Mesenteric fat pad (tissue), 1 donor: ENCODE data around the gene SYMPK. TPM values are rescaled to one million over a fixed set of nuclear protein-coding genes. Genes with fewer than 3 reads are reported as not detected.

Experiments used
- DNase-seq: peaks from one replicate; pipeline ENCODE4 v3.0.0-alpha.2; 2020; ENCODE audit warnings: low spot score
- total RNA-seq: library from RNA; stranded (reverse); fragmentation: NEBNext Ultra II Directional; extraction: Animal tissue kit (Norgen Biotek cat#: 25700); gene quantifications from one replicate; pipeline ENCODE4 v1.2.1, GENCODE V29; 2021
- donor health status: DM: yes; HTN: yes; CAD: no.

Gene SYMPK
- total RNA-seq, 1 donor from 2014 or later = 52.8 TPM

DNA sequence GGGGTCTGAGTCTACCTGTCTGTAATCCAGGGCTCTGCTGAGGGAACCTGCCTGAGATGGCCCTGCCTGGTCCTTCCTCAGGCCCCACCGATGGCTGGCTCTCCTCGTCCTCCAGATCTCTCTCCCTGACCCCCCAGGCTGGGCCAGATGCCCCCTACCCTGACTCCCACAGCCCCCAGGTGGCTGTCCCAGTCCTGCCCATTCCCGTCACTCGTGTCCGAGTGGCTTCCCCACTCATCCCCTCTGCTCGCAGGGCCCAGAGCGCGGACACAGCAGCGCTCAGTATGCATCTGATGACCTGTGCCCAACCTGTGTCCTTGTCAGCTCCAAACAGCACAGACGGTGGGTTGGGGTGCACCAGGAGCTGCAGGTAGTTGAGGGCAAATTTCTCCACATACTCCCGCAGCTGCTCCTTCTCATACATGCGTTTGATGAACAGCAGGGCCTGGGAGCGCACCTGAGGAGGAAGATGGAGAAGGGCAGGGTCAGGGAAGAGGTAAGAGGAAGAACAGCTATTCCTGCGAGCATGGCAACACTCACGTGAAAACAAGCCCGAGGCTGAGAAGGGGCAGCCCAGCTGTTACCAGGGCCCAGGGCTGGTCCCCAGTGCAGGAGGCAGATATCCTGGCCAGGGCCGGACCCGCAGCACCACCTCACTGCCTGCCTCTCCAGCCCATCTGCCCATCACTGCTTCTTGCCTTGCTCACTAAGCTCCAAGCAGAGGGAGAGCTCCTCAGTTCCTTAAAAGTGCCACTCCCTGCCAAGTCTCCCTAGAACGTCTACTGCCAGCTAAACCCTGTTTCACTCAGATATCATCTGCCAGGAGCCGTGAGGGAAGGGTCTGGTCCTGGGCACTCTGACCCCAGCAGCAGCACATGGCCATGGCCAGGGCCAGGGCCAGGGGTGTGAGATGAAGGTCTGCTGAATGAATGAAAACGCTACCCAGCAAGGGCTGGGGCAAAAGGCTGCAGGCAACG, 36.7 kb downstream of the SYMPK start:
- DNase-seq = no peak

GRCh38 chr19:45825263-45825605, 37.7 kb downstream of the SYMPK start:
- no peak for DNase-seq

DNA sequence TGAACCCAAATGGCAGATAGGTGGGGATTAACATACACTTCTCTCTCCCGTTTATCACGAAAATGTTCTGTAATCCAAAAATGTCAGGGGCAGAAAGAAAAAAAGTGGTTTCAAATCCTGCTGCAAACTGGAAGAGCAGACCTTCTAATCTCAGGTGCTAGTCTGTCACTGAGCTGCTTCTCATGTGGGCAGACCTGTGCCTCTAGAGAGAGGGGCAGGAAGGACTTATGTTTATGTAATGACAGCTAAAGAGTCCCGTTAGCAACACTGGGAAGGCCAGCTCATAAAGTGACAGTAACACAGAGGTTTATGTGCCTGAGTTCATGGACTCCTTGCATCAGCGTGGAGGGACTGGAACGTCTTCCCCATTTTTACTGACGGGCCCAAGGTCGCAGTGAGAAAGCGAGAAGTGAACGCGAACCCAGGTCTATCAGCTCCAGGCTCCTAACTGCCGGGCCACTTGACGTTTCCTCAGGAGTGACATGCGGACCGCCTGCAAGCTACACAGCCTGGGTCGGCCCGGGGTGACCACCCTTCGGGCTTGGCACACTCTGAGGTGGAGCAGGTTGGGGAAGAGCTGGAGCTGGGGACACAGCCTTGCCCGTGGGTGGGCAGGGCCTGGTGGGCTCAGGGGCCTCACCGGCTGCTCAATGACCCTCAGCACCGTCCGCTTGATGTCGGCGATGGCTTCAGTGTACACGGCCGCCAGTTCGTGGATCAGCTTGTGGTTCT, 38.2 kb downstream of the SYMPK start:
- no peak for DNase-seq

DNA sequence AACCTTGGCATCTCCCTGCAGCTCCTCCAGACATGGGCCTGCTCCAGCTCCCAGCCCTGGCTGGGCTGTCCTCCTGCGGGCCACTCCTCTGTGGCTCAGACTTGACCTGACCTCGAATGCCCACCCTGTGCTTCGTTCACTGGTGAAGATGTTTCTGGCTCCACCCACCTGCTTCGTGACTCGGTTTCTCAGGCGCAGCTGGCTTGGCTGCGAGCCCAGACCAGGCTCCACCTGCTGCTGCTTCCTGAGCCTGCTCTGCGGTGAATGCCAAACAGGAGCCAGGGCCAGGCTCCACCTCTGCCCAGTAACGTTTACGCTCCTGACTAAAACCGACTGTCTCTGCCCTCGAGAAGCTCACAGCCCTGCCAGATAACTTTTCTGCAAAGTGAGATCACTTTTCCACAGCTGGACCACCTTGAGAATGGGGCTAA, 38.9 kb downstream of the SYMPK start:
- no peak for DNase-seq

GRCh38 chr19:45823182-45823581, 39.8 kb downstream of the SYMPK start:
- DNase-seq = no peak

DNA sequence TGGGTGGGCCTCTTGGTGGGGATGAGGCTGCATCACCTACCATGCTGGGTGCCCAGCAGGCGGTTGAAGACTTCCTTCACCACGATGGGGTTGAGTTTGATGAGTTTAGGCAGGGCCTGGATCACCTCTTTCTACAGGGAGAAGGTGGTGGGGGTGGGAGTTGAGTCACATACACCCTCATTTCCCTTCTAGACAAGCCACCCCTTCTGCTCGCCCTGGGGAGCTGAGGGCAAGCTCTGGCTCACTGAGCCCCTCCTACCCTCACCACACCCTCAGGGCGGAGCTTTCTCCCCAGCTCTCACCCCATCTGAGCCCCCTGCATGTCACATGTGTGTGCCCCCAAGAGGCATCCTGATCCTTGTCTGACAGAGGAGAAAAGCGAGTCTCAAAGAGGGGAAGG, 40.2 kb downstream of the SYMPK start:
- DNase-seq = no peak

DNA sequence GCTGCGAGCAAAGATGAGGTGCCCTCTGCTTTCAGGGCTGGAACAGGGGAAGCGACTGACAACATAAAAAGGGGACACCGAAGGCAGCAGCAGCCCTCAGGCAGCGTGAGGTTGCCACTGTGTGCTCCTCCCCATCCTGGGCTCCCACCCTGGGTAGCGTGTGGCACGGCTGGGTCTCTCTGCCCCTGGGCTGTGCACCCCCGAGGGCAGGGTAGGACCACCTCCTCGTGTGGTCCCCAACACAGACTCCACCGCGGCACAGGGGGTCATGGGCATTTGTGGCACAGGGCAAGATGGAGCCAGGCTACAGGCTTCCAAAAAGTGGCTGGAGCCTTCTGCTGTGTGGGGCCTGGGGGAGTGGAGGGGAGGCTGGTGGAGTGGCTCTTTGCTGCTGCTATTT, 41.4 kb downstream of the SYMPK start:
- no peak for DNase-seq

GRCh38 chr19:45821103-45821521, 41.8 kb downstream of the SYMPK start:
- DNase-seq = no peak

DNA sequence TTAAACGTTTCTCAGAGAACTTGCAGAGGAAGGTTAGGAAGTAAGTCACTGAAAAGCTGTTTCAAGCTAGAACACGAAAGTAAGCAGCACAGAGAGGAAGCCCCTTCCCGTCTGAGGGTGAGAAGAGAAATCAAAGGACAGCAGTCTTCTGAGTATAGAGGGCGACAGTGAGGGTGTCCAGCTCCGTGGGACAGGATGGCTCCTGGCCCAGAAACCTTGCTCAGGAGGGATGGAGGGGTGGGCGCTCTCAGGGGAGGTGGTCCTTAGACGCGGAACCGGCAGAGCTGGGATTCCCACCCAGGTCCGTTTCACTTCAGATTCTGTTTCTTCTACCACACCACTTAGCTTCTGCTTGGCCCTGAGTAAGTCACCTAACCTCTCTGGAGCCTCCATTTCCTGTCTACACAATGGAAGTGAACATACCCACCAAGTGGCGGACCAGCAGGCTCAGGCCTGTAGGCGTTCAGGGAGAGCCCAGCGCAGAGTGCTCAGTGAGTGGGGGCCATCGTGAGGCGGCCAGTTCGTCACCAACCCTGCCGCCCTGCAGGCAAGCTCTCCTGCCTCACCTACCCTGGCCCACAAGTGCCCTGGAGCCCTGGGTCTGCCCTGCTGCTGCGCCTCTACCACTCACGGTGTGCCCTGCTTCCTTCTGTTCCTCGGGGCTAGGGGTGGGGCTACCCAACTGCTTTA, 42.4 kb downstream of the SYMPK start:
- no peak for DNase-seq

GRCh38 chr19:45819769-45820168, 43.2 kb downstream of the SYMPK start:
- no peak for DNase-seq

DNA sequence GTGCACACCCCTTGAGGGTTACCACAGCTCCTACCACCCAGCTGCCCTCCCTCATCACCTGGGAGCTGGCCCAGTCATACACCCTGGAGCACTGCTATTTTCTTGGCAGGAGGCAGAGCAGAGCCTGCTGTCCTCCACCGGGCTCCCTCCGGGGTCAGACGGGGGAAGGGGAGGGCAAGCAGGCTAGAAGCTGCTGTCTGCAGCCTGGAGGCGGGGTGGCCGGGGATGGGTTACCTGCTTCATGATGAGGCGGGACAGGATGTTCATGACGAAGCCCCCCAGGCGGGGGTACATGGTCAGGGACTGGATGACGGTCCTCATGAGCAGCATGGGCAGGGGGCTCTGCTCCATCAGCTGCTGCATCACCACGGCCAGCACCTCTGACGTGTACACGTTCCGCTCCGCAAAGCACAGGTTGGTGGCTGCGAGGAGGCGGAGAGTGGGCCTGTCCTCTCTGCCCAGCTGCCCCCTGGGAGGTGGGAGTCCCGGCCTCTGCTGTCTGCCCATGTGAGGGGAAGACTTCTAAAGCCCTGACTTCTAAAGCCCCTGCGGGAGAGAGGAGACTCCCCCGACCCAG, 45.1 kb downstream of the SYMPK start:
- no peak for DNase-seq

GRCh38 chr19:45817010-45817724, 45.8 kb downstream of the SYMPK start:
- peak; percentile 96 for DNase-seq

- no peak for DNase-seq
Measured at GRCh38 chr19:45816236-45817009, 46.5 kb downstream of the SYMPK start.

DNA sequence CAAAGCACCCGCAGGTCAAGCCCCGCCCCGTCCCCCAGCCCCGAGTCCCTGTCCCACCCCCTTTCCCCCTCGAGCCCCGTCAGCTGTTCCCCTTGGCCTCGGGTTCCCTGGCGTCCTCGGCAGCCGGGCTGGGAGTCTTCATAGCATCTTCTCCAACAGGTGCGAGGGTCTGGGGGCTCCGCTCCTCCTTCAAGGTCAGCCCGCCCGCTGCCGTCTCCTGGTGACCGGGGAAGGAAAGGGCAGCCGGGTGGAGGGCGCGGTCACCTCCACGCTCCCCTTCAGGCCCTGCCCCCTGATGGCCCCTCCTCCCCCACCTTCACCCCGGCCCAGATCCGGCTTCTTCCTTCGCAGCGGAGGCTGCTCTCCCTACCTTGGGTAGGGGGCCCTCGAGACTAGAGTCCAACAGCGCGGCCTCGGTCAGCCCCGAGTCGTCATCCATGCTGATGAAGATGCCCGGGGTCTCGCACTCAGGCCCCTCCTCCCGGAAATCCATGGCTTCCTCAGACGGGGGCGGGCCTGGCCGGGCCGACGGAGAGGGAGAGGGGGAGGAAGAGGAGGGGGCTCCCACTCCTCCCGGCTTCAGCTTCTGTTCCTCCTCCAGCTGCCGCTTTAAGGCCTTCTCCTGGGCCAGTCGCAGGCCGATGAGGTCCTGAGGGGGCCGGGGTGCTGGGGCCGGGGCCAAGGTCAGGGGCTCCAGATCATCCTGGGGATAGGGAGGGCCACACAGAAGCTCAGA, 47.3 kb downstream of the SYMPK start:
- no peak for DNase-seq

GRCh38 chr19:45814851-45815480, 48.0 kb downstream of the SYMPK start, which contains the start of gene RSPH6A:
TSS of gene RSPH6A (minus strand) at chr19:45815308. CDS start at chr19:45815176, 132 bp downstream.
- no peak for DNase-seq

DNA sequence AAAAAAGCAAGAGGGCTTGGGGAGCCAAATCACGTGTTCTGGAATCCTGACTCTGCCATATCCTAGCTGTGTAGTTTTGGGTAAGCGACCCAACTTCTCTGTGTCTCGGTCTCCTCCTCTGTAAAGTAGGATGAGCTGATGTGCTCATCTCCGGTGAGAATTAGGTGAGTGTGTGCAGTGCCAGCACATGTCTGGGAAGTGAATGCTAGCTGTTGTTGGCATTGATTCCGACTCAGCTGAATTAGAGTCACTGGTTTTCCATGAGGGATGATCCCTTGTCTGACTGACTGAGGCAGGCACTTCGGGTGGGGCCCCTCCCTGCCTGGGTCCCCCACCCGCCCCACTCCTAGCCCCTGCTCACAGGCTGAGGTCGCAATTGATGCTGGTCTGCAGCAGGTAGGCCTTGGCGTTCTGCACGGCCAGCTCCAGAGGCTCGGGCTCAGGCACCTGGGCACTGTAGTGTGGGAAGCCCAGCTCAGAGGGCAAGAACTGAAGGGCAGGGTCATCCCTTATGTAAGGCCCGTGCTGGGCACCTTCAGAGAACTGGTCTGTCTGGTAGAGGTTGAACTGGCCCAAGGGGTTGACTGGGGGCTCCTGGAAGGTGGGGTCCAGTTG, 48.7 kb downstream of the SYMPK start:
- no peak for DNase-seq

- DNase-seq = no peak
Measured at GRCh38 chr19:45812297-45812696, 50.6 kb downstream of the SYMPK start.

- DNase-seq = no peak
Measured at GRCh38 chr19:45809643-45810159, 53.2 kb downstream of the SYMPK start.
